GM21515 (cell line): Measurements from ENCODE around the gene STX16.

Experiments used
- ATAC-seq: cut with Tn5 transposase; IDR thresholded peaks from one replicate; pipeline ENCODE4 v1.9.1; 2021; ENCODE audit not compliant: unreplicated experiment

The STX16 gene

GRCh38 chr20:58708246-58708931, 57.3 kb downstream of the STX16 start:
- no peak for ATAC-seq

- no peak for ATAC-seq
Measured at GRCh38 chr20:58709013-58709702, 58.1 kb downstream of the STX16 start.

- ATAC-seq, result no peak
Measured at GRCh38 chr20:58709703-58710039, 58.6 kb downstream of the STX16 start.

DNA sequence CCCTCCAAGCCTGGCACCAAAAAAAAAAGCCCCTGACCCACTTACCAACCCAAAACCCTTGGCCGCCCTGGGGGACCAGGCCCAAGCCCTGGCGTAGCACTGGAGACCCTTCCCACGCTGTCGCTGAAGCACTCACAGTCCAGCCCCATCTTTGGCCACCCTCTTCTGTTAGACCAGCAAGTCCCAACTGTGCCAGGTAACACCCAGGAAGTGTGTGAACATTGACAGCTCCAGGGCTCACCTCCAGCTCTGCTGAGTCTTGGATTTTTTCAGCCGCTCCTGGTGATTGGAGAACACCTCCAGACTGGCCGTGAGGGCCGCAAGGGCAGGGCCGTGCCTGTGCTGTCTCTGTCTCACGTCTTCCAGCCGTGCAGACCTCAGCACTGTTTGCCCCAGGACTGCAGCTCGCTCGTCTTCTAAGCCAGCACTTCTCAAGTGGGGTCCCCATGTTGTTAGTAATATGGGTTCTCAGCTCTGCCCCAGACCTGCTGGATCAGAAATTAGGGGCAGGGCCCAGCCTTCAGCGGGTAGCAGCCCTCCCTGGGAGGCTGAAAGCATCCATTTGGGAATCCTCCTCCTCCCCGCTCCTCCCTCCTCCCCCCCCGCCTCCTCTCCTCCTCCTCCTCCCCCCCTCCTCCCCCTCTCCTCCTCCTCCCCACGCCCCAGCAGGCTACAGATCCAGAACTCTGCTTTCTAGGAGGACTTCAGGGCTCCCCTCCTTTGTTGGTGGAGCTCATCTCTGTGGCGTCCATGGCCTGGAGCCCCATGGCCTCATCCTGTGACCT, 59.6 kb downstream of the STX16 start:
- no peak for ATAC-seq

DNA sequence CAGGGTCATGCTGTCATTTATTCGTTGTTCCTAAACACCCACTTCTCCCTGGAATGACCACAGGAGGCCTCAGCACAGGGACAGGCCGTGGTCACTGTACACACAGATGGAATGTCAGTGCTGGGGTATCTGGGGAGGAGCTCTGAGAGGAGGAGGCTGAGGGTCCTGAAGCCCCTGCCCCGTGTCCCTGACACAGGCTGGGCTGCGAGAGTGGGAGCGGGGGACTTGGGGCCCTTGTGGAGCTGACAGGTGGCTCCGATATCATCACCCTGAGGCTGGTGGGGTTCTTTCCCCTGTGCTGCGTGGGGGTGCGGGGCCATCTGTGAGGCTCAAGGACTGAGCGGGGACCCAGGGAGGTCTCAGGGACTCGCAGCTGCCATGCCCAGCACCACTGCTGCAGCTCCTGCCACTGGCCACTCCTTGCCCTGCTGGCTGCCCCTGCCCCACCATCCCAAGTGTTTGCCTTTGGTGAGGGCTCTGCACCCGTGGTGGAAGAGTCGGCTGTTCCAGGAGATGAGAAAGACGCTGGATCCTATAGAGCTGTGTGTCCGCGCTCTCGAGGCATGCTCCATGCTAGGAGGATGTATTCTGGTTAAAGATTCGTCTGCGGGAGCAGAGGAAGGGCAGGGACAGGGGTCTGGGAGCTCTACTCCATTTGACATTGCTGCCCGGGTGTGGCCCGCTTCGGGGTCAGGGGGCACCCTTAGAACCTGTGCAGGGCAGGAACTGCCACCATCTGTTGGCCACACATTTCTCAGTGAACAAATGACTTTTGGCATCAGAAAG, 60.4 kb downstream of the STX16 start:
- ATAC-seq, result no peak

GRCh38 chr20:58712151-58712791, 61.2 kb downstream of the STX16 start:
- ATAC-seq, result no peak

GRCh38 chr20:58712806-58713731, 62.0 kb downstream of the STX16 start:
- ATAC-seq, result no peak

- ATAC-seq, result no peak
Measured at GRCh38 chr20:58713801-58714339, 62.8 kb downstream of the STX16 start.

DNA sequence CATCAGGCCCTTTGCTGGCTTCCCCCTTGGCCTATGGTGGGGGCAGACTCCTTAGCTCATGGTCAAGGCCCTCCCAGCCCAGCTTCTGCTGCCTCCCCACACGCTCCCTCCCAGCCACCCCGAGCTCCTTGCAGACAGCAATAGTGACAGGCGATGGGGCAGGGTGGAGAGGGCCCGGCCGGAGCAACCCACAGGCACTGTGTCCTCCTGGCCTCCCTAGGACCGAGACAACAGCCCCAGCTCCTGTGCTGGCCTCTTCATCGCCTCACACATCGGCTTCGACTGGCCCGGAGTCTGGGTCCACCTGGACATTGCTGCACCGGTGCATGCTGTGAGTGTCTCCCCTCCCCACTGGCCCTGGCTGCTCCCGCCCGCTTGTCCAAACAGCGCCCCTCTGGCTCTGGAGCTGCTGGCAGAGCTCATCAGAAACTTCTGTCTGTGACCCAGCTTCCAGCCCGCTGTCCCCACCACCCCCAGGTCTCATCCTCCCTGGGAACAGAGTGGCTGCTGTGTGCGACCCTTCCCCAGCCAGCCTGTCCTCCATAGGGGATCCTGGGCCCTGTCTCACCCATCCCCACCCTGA, 63.3 kb downstream of the STX16 start:
- ATAC-seq, result no peak

DNA sequence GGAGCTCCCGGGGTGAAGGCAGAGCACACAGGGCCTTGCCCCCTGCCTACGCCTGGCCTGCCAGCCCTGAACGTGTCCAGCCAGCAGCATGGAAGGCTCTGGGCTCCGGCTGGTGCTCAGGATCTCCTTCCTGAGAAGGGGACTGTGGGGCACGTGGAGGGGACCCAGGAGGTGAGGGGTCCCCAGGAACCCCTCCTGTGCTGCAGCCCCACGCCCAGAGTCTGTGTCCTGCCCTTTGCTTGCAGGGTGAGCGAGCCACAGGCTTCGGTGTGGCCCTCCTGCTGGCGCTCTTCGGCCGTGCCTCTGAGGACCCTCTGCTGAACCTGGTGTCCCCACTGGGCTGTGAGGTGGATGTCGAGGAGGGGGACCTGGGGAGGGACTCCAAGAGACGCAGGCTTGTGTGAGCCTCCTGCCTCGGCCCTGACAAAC, 63.9 kb downstream of the STX16 start:
- no peak for ATAC-seq

- no peak for ATAC-seq
Measured at GRCh38 chr20:58715391-58715800, 64.3 kb downstream of the STX16 start.

DNA sequence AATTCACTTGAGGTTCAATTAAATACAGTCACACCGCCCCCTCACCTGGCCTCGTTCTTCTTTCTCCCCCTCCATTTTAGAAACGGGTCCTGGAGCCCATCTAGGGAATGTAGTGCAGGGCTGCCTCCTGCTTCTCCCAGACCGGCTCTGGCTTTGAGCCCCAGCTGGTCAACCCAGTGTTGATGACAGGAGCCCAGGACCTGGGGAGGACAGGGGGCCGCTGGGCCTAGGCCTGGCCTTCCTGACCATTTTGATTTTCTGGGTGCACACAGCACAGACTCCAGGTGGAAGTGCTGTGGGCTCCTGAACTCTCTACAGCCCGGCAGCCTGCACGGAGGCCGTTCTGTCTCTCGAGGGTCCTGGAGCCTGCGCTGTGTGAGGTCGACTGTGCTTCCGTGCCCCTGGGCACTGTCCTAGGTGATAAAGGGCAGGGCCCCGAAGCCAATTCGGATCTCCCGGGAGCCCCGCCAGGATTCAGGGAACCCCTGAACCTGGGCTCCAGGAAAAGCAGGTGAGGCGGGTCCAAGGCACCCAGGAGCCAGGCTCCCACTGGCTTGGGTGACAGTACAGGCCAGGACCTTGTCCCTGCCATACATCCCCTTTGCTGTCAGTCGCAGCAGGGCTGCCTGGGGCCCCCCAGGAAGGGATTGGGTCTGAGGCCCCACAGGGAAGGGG, 64.9 kb downstream of the STX16 start:
- ATAC-seq, result no peak

GRCh38 chr20:58716476-58717277, 65.6 kb downstream of the STX16 start:
- no peak for ATAC-seq

DNA sequence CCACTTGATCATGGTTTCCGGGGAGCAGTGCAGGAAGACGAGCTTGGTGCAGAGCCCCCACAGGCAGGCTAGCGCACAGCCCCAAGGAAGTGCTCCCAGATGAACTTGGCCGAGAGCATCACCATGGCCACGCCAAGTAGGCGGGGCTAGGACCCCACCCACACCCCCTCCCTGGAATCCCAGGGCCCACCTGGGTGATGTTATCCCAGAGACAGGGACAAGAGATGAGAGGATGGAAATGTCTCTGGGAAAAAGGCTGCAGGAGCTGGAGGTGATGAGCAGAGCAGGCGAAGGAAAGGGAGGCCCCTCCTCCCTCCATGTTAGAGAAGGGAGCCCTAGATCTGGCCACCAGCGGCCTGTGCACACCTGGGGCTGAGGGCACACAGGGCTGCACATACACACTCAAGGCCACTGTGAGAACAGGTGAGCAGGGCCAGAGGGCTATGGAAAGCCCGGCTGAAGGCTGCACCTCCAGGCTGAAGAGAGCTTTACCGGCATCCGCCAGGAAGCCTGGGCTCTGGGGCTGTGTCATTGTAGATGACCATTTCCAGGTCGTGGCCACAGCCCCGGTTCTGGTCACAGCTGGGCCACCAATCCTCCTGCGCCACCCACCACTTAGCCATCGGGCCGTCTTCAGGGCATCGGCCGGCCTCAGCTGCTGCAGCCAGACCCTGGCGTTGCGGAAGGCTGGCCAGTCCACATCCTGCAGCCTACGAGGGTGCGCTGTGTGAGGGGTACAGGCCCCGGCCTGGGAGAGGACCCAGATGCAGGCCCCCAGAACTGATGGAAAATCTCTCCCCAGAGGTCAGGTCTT, 66.4 kb downstream of the STX16 start:
- ATAC-seq, result no peak

GRCh38 chr20:58718121-58718563, 67.1 kb downstream of the STX16 start:
- ATAC-seq, result no peak

DNA sequence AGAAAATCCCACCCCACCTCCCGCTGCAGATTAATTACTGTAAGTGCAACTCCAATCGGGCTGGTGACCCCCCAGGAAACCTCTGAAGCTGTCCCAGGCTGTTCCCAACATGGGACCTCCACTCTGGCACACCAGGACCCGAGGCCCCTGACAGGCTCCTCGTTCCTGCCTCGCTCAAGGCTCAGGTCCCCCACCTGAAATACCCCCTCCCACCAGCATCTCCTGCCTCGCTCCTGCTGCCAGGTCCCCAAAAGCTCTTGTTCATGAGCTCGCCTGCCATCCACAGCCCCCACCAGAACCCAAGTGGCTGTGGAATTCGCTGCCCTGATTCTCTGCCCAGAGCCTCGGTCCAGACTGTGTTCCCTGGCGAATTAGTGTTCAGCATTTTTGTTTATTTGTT, 67.6 kb downstream of the STX16 start:
- ATAC-seq, result no peak

DNA sequence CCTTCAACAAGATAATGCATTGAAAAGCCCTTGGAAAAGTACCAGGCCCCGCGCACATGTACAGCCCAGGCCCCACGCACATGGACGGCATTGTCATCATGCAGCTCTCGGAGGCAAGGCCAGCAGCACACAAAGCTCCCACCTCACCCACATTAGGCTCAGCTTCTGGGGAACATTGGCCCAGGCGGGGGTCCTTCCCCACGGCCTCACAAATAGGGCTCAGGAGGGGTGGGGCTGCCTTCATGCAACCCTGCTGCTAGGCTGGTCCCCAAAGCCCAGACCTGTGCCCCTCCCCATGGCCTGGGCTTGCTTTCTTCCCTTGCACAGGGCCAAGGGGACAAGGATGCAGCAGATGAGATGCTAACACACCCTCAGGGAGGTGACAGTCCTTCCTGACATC, 68.2 kb downstream of the STX16 start:
- no peak for ATAC-seq
